ENCODE measurements around the gene EXOC3.

The EXOC3 gene

GRCh38 chr5:513216-514100 lies 70.5 kb downstream of the EXOC3 start:
- TF ChIP-seq, protein P1, sequence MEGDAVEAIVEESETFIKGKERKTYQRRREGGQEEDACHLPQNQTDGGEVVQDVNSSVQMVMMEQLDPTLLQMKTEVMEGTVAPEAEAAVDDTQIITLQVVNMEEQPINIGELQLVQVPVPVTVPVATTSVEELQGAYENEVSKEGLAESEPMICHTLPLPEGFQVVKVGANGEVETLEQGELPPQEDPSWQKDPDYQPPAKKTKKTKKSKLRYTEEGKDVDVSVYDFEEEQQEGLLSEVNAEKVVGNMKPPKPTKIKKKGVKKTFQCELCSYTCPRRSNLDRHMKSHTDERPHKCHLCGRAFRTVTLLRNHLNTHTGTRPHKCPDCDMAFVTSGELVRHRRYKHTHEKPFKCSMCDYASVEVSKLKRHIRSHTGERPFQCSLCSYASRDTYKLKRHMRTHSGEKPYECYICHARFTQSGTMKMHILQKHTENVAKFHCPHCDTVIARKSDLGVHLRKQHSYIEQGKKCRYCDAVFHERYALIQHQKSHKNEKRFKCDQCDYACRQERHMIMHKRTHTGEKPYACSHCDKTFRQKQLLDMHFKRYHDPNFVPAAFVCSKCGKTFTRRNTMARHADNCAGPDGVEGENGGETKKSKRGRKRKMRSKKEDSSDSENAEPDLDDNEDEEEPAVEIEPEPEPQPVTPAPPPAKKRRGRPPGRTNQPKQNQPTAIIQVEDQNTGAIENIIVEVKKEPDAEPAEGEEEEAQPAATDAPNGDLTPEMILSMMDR (conservative IDR thresholded peaks at IDR 0.05; ENCODE audit: control insufficient read depth, insufficient read depth, low read depth, low read length): no peak
- no peak for DNase-seq (ENCODE audit: low read depth)
- H3K4me3 ChIP-seq (ENCODE audit: control insufficient read depth, low read depth, low read length): no peak overlapping the region

DNA sequence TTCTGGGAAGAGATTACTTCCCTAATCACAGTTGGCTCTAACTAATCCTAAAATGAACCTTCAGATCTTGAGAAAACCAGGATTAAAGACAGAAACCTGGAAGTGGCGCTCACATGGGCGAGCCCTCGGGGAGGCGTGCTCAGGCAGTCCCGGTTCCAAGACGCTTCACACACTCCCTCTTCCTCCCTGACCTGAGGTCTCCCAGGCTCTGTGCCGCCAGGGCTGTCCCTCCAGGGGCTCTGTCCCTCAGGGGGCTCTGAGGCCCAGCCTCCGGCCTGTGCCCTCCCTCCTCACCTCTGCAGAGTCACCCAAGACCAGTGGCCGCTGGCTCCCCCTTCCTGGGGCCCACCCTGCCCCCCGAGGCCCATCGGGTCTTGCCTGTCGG lies 71.1 kb downstream of the EXOC3 start:
- no peak for DNase-seq (ENCODE audit: low read depth)
- no peak overlapping the region for H3K4me3 ChIP-seq (ENCODE audit: control insufficient read depth, low read depth, low read length)
- TF ChIP-seq, protein P1 (conservative IDR thresholded peaks at IDR 0.05; ENCODE audit: control insufficient read depth, insufficient read depth, low read depth, low read length): no peak

GRCh38 chr5:514673-515072 lies 71.7 kb downstream of the EXOC3 start:
- TF ChIP-seq, protein P1 (conservative IDR thresholded peaks at IDR 0.05; ENCODE audit: control insufficient read depth, insufficient read depth, low read depth, low read length): no peak
- no peak overlapping the region for H3K4me3 ChIP-seq (ENCODE audit: control insufficient read depth, low read depth, low read length)
- no peak for DNase-seq (ENCODE audit: low read depth)

DNA sequence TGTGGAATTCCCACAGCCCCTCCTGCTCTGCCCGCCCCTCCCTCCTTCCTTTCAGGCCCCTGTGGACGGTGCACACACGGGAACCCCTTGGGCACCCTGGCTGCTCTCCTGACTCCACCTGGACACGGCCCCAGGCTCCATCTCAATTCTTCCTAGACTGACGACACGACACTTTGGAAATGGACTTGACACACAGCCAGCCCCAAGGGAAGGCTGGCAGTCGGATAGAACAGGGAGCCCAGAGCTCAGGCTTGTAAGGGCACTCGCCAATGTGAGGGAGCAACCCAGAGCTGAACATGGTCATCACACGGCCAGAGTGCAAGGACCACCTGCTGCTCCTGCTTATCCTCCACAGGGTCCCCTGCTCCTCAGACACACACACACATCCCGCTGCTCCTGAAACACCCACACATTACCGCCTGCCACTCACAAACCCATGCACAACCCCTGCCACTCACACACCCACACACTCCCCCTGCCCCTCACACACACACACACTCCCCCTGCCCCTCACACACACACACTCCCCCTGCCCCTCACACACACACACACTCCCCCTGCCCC lies 72.4 kb downstream of the EXOC3 start:
- TF ChIP-seq, protein P1 (conservative IDR thresholded peaks at IDR 0.05; ENCODE audit: control insufficient read depth, insufficient read depth, low read depth, low read length): no peak
- no peak for DNase-seq (ENCODE audit: low read depth)
- H3K4me3 ChIP-seq (ENCODE audit: control insufficient read depth, low read depth, low read length): no peak overlapping the region

DNA sequence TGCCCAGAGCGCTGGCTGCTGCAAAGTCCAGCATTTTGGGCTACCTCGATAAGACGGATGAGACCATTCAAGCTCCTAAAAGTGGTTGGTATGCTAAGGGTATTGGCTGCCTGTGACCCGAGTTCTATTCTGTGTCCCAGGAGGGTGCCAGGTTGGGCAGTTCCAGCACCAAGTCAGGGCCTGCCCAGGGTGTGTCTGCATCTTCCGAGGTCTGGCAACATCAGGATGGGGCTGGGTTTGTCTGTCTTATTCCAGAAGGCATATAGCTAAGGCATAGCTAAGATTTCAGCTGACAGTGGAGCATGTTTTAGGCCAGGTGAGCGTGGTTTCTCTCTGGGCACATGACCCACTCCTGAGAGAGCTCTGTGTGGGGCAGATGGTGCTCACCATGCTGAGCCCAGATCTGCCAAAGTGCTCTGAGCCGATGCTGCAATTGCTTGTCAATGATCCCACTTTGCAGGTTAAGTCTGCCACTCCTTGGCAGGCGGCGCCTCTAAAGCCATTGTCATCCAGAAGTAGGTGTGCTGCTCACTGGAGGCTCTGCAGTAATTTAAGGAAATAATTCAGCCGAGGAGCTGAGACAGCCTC lies 73.5 kb downstream of the EXOC3 start:
- no peak overlapping the region for H3K4me3 ChIP-seq (ENCODE audit: control insufficient read depth, low read depth, low read length)
- TF ChIP-seq, protein P1 (conservative IDR thresholded peaks at IDR 0.05; ENCODE audit: control insufficient read depth, insufficient read depth, low read depth, low read length): no peak
- DNase-seq (ENCODE audit: low read depth): no peak

Data from fibroblast of mammary gland (primary cell).